MM.1S (cell line): ENCODE results near the gene IGF2.

ENCODE experiments used
- DNase-seq: peaks from one replicate; pipeline ENCODE4 v3.0.0-alpha.2; 2015
- H2AFZ ChIP-seq: fragments of 300-600 bp; sonication (generic); 2 replicates; pipeline ENCODE4 v1.6.0; 2016; ENCODE audit warnings: antibody characterized with exemption, low read length
- H3F3A ChIP-seq: fragments of 300-600 bp; sonication (generic); 2 replicates; pipeline ENCODE4 v1.6.1; 2016; ENCODE audit warnings: mild to moderate bottlenecking, antibody characterized with exemption, low read length, moderate library complexity, mixed read lengths; ENCODE audit not compliant: insufficient read depth
- H3K27ac ChIP-seq: fragments of 300-600 bp; sonication (generic); 2 replicates; pipeline ENCODE4 v1.5.1; 2016; ENCODE audit warnings: mild to moderate bottlenecking, low read length
- H3K27me3 ChIP-seq: fragments of 300-600 bp; sonication (generic); replicated peaks from 2 replicates; pipeline ENCODE4 v1.6.0; 2016; ENCODE audit warnings: low read length; ENCODE audit not compliant: insufficient read depth
- H3K36me3 ChIP-seq: fragments of 300-600 bp; sonication (generic); replicated peaks from 2 replicates; pipeline ENCODE4 v1.6.1; 2016; ENCODE audit warnings: mild to moderate bottlenecking, low read length, mixed read lengths; ENCODE audit not compliant: insufficient read depth
- H3K4me1 ChIP-seq: fragments of 300-600 bp; sonication (generic); 2 replicates; pipeline ENCODE4 v1.6.1; 2016; ENCODE audit warnings: low read length, mixed read lengths
- H3K4me2 ChIP-seq: fragments of 300-600 bp; sonication (generic); 2 replicates; pipeline ENCODE4 v1.6.0; 2016; ENCODE audit warnings: low read depth, low read length
- H3K4me3 ChIP-seq: fragments of 300-600 bp; sonication (generic); 2 replicates; pipeline ENCODE4 v1.5.1; 2016; ENCODE audit warnings: low read length, mixed read lengths
- H3K79me2 ChIP-seq: fragments of 300-600 bp; sonication (generic); 2 replicates; pipeline ENCODE4 v1.6.1; 2016; ENCODE audit warnings: mixed run types, low read length, mixed read lengths
- H3K9ac ChIP-seq: fragments of 300-600 bp; sonication (generic); 2 replicates; pipeline ENCODE4 v1.6.1; 2016; ENCODE audit warnings: low read length, mixed read lengths
- H3K9me2 ChIP-seq: fragments of 300-600 bp; sonication (generic); replicated peaks from 2 replicates; pipeline ENCODE4 v1.6.1; 2016; ENCODE audit warnings: mild to moderate bottlenecking, low read length, mixed read lengths; ENCODE audit not compliant: insufficient read depth
- H3K9me3 ChIP-seq: fragments of 300-600 bp; sonication (generic); replicated peaks from 2 replicates; pipeline ENCODE4 v1.6.1; 2016; ENCODE audit warnings: mild to moderate bottlenecking, low read length, mixed read lengths; ENCODE audit not compliant: insufficient read depth
- H4K20me1 ChIP-seq: fragments of 300-600 bp; sonication (generic); 2 replicates; pipeline ENCODE4 v1.6.1; 2016; ENCODE audit warnings: mild to moderate bottlenecking, low read length, moderate library complexity, mixed read lengths; ENCODE audit not compliant: insufficient read depth
- CTCF ChIP-seq: fragments of 300-600 bp; sonication (generic); IDR thresholded peaks from 2 replicates; pipeline ENCODE4 v1.5.1; 2016; ENCODE audit warnings: antibody characterized with exemption, low read length, mixed read lengths
- EZH2 ChIP-seq: fragments of 300-600 bp; sonication (generic); optimal IDR thresholded peaks from 2 replicates; pipeline ENCODE3; 2017; ENCODE audit warnings: low read depth, mild to moderate bottlenecking, antibody characterized with exemption, low read length, mixed read lengths
- EZH2phosphoT487 ChIP-seq: fragments of 300-600 bp; sonication (generic); IDR thresholded peaks from 2 replicates; pipeline ENCODE4 v1.6.1; 2018; ENCODE audit warnings: antibody characterized with exemption, low read length

Gene IGF2

GRCh38 chr11:2098691-2099515 lies 40.3 kb downstream of the IGF2 start:
- Histone ChIP-seq H3K4me1 (no peaks in the 10 kb centered on the region), H4K20me1 (no peaks in the 10 kb centered on the region), H3K79me2 (no peaks in the 10 kb centered on the region), H3K4me2 (no peak overlapping the region), H3K27ac (no peak overlapping the region), H2AFZ (no peak overlapping the region), H3K9ac (no peak overlapping the region), H3K36me3 (no peaks in the 10 kb centered on the region), H3K9me2 (no peaks in the 10 kb centered on the region), H3K27me3 (peaks cover 98% of the 10 kb centered on the region), H3K9me3 (no peaks in the 10 kb centered on the region), H3K4me3 (no peak overlapping the region), H3F3A (no peaks in the 10 kb centered on the region)
- no peak for DNase-seq
- no peak for TF ChIP-seq EZH2phosphoT487
- no peak for TF ChIP-seq EZH2
- TF ChIP-seq CTCF, result no peak

DNA sequence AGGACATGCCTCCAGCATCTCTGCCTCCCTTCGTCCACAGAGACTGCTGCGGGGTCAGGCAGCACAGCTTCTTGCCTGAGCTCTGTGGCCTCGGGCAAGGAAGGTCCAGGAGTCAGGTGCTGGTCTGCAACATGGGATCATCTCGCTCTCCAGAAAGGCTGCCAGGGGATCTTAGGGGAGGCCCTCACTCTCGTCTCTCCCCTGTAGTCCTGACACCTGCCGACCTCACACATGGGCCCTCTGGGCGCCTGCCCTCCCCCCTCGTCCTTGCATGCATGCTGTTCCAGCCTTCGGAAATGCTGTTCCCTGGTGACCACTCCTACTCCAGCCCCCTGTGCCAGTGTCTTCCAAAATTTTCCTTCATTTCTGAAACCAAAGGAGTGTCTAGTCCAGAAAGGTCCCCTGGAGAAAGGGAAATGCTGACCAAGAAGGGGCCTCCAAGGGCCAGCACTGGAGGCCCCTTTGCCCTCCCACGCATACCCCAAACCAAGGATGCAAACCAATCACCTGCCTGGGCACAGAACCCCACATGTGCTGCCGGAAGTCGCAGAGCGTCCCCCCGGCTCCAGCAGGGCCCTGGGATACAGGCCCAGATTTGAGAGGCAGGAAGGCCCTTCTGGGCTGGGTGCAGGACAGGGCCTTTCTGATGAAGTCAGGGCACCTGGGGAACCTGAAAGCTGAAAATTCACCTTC lies 41.0 kb downstream of the IGF2 start:
- no peak for TF ChIP-seq EZH2
- Histone ChIP-seq H3K27me3 (peaks cover 98% of the 10 kb centered on the region), H3K4me1 (no peaks in the 10 kb centered on the region), H3K27ac (no peak overlapping the region), H3K36me3 (no peaks in the 10 kb centered on the region), H4K20me1 (no peaks in the 10 kb centered on the region), H3K9ac (no peak overlapping the region), H3K4me2 (no peak overlapping the region), H3K4me3 (no peak overlapping the region), H3F3A (no peaks in the 10 kb centered on the region), H3K9me3 (no peaks in the 10 kb centered on the region), H3K9me2 (no peaks in the 10 kb centered on the region), H3K79me2 (no peaks in the 10 kb centered on the region), H2AFZ (no peak overlapping the region)
- no peak for DNase-seq

GRCh38 chr11:2097356-2097997 lies 41.7 kb downstream of the IGF2 start:
- Histone ChIP-seq H3K9me2 (no peaks in the 10 kb centered on the region), H3K27ac (no peak overlapping the region), H3K4me2 (no peak overlapping the region), H2AFZ (no peak overlapping the region), H3K79me2 (no peaks in the 10 kb centered on the region), H4K20me1 (no peaks in the 10 kb centered on the region), H3K4me3 (no peak overlapping the region), H3K9ac (no peak overlapping the region), H3K9me3 (no peaks in the 10 kb centered on the region), H3K4me1 (no peaks in the 10 kb centered on the region), H3K27me3 (peaks cover 98% of the 10 kb centered on the region), H3K36me3 (no peaks in the 10 kb centered on the region), H3F3A (no peaks in the 10 kb centered on the region)
- DNase-seq, result no peak
- TF ChIP-seq EZH2phosphoT487 (no peak), CTCF (no peak), EZH2 (no peak)
